Body of pancreas (tissue), 4 donors: ENCODE measurements around the gene GPER1. TPM values are rescaled to one million over a fixed set of nuclear protein-coding genes. Genes with fewer than 3 reads are reported as not detected.
A peak's percentile ranks its signal among the peaks of the same experiment; 100 is the strongest.
"Not testable (repeated sequence)": the region's sequence is repeated elsewhere in the genome, so short reads cannot be mapped to it uniquely, and the experiment has no call there.

Experiments
- ATAC-seq: fragments of 150-250 bp; one replicate; pipeline ENCODE4 v1.9.1; 2016
- DNase-seq, 4 donors: peaks; one replicate each; pipeline ENCODE4 v3.0.0-alpha.2; 2019
- H3K27ac ChIP-seq, 4 donors: fragments of 200-600 bp; sonication (generic); 1 replicate in 3 of 4; 2 replicates in 1 of 4; pipeline versions ENCODE4 v1.5.1 to v1.6.1; 2016 to 2019; ENCODE audit warnings: mild to moderate bottlenecking in 1 of 4, mixed read lengths in 1 of 4, moderate library complexity in 1 of 4
- H3K27me3 ChIP-seq, 2 donors: fragments of 200-600 bp; sonication (generic); one replicate each; pipeline ENCODE4 v1.6.0; 2016; ENCODE audit warnings: mild to moderate bottlenecking in 1 of 2
- H3K36me3 ChIP-seq, 2 donors: fragments of 200-600 bp; sonication (generic); replicated peaks in 1 of 2; 2 replicates each; pipeline ENCODE4 v1.5.1; 2016; ENCODE audit warnings: low read depth in 2 of 2; ENCODE audit not compliant: insufficient read depth in 1 of 2
- H3K4me1 ChIP-seq: fragments of 200-600 bp; sonication (generic); one replicate; pipeline ENCODE4 v1.6.0; 2016
- H3K4me3 ChIP-seq, 2 donors: fragments of 200-600 bp; sonication (generic); 1 replicate in 1 of 2; 2 replicates in 1 of 2; pipeline ENCODE4 v1.5.1; 2016 to 2019
- H3K9me3 ChIP-seq, 3 donors: fragments of 200-600 bp; sonication (generic); 1 replicate in 2 of 3; 2 replicates in 1 of 3; pipeline ENCODE4 v1.5.1; 2016
- CTCF ChIP-seq, 7 experiments: fragments of 450-650 bp in 4 of 7; fragments of 200-600 bp in 3 of 7; sonication (generic) in 3 of 7; IDR thresholded peaks; one replicate each; pipeline ENCODE4 v1.5.1; 2016 to 2019; ENCODE audit warnings: antibody characterized with exemption in 7 of 7
- POLR2A ChIP-seq, 3 donors: fragments of 450-650 bp; IDR thresholded peaks; one replicate each; pipeline ENCODE4 v1.6.1; 2016; ENCODE audit warnings: antibody characterized with exemption in 3 of 3, mild to moderate bottlenecking in 2 of 3
- WGBS, 2 donors: methylation state at CpG; one replicate each; pipeline ENCODE4 v1.1.5; 2017; 5-methylcytosine and 5-hydroxymethylcytosine counted together
- intact Hi-C: fragments of 100-400 bp; cut with DNase I; formaldehyde crosslinking; loops from one replicate; pipeline ENCODE4 v1.15.1; 2023
- total RNA-seq, 2 donors: library from RNA; depleted of rRNA; stranded (reverse); fragments of >200 nt; gene quantifications; one replicate each; pipeline ENCODE4 v1.1.0, GENCODE V29; 2016

GPER1 gene
- total RNA-seq, 2 donors from 2014 or later = 1.0 TPM; not detected in 1

GRCh38 chr7:1137517-1138167 is 49.7 kb downstream of the GPER1 start:
- no peak for DNase-seq
- intact Hi-C loops = loop anchor here (10.0 kb wide), 1 partner anchor 53 kb away; the partner anchor contains the start of gene GPER1
- Histone ChIP-seq H3K27me3 (no peaks in the 10 kb centered on the region), H3K36me3 (no peaks in the 10 kb centered on the region), H3K27ac (peak overlapping the region; percentile 63 to 85 (median 72)), H3K4me3 (peak overlapping the region; percentile 81 to 100), H3K9me3 (no peaks in the 10 kb centered on the region), H3K4me1 (peaks cover 14% of the 10 kb centered on the region)
- TF ChIP-seq CTCF (IDR thresholded peaks at IDR 0.05) (no peak), POLR2A (IDR thresholded peaks at IDR 0.05) (peak in 1 of 3 donors; percentile 2)
- ATAC-seq = peak; percentile 76
- whole genome bisulfite sequencing, 2 donors = 9 to 28% methylated on average over 15 to 29 of the region's 51 CpGs

GRCh38 chr7:1140476-1141104 is 52.7 kb downstream of the GPER1 start:
- no peaks in the 10 kb centered on the region for H3K36me3 ChIP-seq
- DNase-seq = no peak
- TF ChIP-seq CTCF (IDR thresholded peaks at IDR 0.05) (no peak), POLR2A (IDR thresholded peaks at IDR 0.05) (no peak)
- ATAC-seq = no peak
- no peaks in the 10 kb centered on the region for H3K27me3 ChIP-seq
- no peak overlapping the region for H3K4me3 ChIP-seq
- H3K4me1 ChIP-seq = peaks cover 14% of the 10 kb centered on the region
- WGBS, 2 donors = 89 to 92% methylated on average over 4 of the region's 4 CpGs
- no peaks in the 10 kb centered on the region for H3K9me3 ChIP-seq
- no peak overlapping the region for H3K27ac ChIP-seq
- intact Hi-C loops = no loop called here

GRCh38 chr7:1141651-1142050 is 53.7 kb downstream of the GPER1 start:
- no peak for TF ChIP-seq CTCF (IDR thresholded peaks at IDR 0.05)
- TF ChIP-seq POLR2A (IDR thresholded peaks at IDR 0.05) = no peak

GRCh38 chr7:1142051-1142635 is 54.2 kb downstream of the GPER1 start:
- Histone ChIP-seq H3K4me1 (peaks cover 8% of the 10 kb centered on the region), H3K9me3 (no peaks in the 10 kb centered on the region), H3K27ac (no peak overlapping the region), H3K4me3 (no peak overlapping the region), H3K36me3 (no peaks in the 10 kb centered on the region), H3K27me3 (no peaks in the 10 kb centered on the region)
- no peak for ATAC-seq
- 71 to 74% methylated on average over 14 of the region's 14 CpGs for WGBS, 2 donors
- intact Hi-C loops = no loop called here
- no peak for TF ChIP-seq POLR2A (IDR thresholded peaks at IDR 0.05)
- no peak for TF ChIP-seq CTCF (IDR thresholded peaks at IDR 0.05)
- no peak for DNase-seq

More at GRCh38 chr7:1141651-1142050, 53.7 kb downstream of the GPER1 start:
- no peak for DNase-seq
- intact Hi-C loops = no loop called here
- H3K4me3 ChIP-seq = no peak overlapping the region
- no peaks in the 10 kb centered on the region for H3K27me3 ChIP-seq
- peaks cover 13% of the 10 kb centered on the region for H3K4me1 ChIP-seq
- no peaks in the 10 kb centered on the region for H3K9me3 ChIP-seq
- H3K36me3 ChIP-seq = no peaks in the 10 kb centered on the region
- WGBS, 2 donors = 76 to 80% methylated on average over 6 of the region's 6 CpGs
- H3K27ac ChIP-seq = no peak overlapping the region
- ATAC-seq = no peak

GRCh38 chr7:1143031-1143430 is 55.1 kb downstream of the GPER1 start:
- intact Hi-C loops, ATAC-seq, DNase-seq, H3K4me1 ChIP-seq, H3K4me3 ChIP-seq, H3K27ac ChIP-seq, H3K27me3 ChIP-seq, H3K9me3 ChIP-seq, H3K36me3 ChIP-seq: not testable (repeated sequence)
- 71 to 86% methylated on average over 5 of the region's 5 CpGs for WGBS, 2 donors
